Neural progenitor cell (in vitro differentiated cells): ENCODE measurements around the gene RTN4RL1.

ENCODE experiments used
- CTCF ChIP-seq: fragments of 200-600 bp; sonication (generic); IDR thresholded peaks from 2 replicates; pipeline ENCODE4 v1.5.1; 2017; ENCODE audit warnings: antibody characterized with exemption, mild to moderate bottlenecking
- EZH2 ChIP-seq: fragments of 200-600 bp; sonication (generic); IDR thresholded peaks from 2 replicates; pipeline ENCODE4 v1.6.1; 2017; ENCODE audit warnings: antibody characterized with exemption, mild to moderate bottlenecking, moderate library complexity
- EZH2phosphoT487 ChIP-seq: fragments of 200-600 bp; sonication (generic); IDR thresholded peaks from 2 replicates; pipeline ENCODE4 v1.6.1; 2017; ENCODE audit warnings: antibody characterized with exemption

- TF ChIP-seq CTCF: no peak
- TF ChIP-seq EZH2: no peak
- TF ChIP-seq EZH2phosphoT487: no peak
These were observed 45.8 kb downstream of the RTN4RL1 start for GRCh38 chr17:1979182-1979985.
